Measurements from ENCODE around the gene C11orf68. TPM values are rescaled to one million over a fixed set of nuclear protein-coding genes. Genes with fewer than 3 reads are reported as not detected.

C11orf68 gene
- total RNA-seq, 4 donors from 2014 or later, result 17.7 to 27.1 (median 20.9) TPM

- H3K4me1 ChIP-seq, result peaks cover 15 to 32% of the 10 kb centered on the region in 2 donors
- no peaks in the 10 kb centered on the region for H3K36me3 ChIP-seq
- WGBS, 2 donors, result 92 to 93% methylated on average over 4 of the region's 4 CpGs
- intact Hi-C loops (cut with DNase I), result no loop called here
- H3K4me3 ChIP-seq (replicated peaks in 1 of 3), result no peak overlapping the region
- TF ChIP-seq, protein P1, sequence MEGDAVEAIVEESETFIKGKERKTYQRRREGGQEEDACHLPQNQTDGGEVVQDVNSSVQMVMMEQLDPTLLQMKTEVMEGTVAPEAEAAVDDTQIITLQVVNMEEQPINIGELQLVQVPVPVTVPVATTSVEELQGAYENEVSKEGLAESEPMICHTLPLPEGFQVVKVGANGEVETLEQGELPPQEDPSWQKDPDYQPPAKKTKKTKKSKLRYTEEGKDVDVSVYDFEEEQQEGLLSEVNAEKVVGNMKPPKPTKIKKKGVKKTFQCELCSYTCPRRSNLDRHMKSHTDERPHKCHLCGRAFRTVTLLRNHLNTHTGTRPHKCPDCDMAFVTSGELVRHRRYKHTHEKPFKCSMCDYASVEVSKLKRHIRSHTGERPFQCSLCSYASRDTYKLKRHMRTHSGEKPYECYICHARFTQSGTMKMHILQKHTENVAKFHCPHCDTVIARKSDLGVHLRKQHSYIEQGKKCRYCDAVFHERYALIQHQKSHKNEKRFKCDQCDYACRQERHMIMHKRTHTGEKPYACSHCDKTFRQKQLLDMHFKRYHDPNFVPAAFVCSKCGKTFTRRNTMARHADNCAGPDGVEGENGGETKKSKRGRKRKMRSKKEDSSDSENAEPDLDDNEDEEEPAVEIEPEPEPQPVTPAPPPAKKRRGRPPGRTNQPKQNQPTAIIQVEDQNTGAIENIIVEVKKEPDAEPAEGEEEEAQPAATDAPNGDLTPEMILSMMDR (IDR thresholded peaks at IDR 0.05), result no peak
- no peak for TF ChIP-seq POLR2A (IDR thresholded peaks at IDR 0.05)
- DNase-seq, result no peak
- H3K27me3 ChIP-seq, result peaks cover 9% of the 10 kb centered on the region
- no peak overlapping the region for H3K27ac ChIP-seq
- no peaks in the 10 kb centered on the region for H3K9me3 ChIP-seq
Observed at GRCh38 chr11:65897020-65897471, 21.8 kb downstream of the C11orf68 start.

- intact Hi-C loops (cut with DNase I), result no loop called here
- DNase-seq, result no peak
- no peaks in the 10 kb centered on the region for H3K9me3 ChIP-seq
- no peaks in the 10 kb centered on the region for H3K36me3 ChIP-seq
- peaks cover 21 to 39% of the 10 kb centered on the region in 2 donors for H3K4me1 ChIP-seq
- TF ChIP-seq, protein P1 (IDR thresholded peaks at IDR 0.05), result no peak
- TF ChIP-seq POLR2A (IDR thresholded peaks at IDR 0.05), result no peak
- no peak overlapping the region for H3K4me3 ChIP-seq (replicated peaks in 1 of 3)
- 91 to 93% methylated on average over 14 of the region's 14 CpGs for WGBS, 2 donors
- H3K27me3 ChIP-seq, result peaks cover 9% of the 10 kb centered on the region
- H3K27ac ChIP-seq, result no peak overlapping the region
Observed at GRCh38 chr11:65896034-65896999, 22.5 kb downstream of the C11orf68 start.

DNA sequence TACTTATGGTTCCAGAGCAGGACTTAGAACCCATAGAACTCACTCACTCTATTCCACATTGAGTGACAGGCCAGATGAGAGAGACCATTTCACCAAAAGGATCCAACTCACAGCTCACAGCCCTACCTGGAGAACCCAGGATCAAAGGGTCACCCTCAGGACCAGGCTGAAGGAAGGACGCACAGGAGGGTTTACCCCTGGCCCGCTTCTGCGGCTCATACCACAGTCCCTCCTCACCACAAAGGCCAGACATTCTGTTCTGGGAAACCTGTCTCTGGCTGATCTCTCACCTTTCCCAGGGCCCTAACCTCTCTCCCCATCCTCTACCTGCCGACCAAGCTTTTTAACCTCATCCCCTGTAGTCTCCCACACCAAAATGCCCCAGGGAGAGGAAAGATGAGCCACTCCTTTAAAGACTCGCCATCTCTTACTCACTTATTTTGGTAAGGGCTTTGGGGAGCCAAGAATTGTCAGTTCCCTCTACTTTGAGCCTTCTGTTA lies 23.3 kb downstream of the C11orf68 start:
- TF ChIP-seq, protein P1 (IDR thresholded peaks at IDR 0.05), result no peak
- TF ChIP-seq POLR2A (IDR thresholded peaks at IDR 0.05), result no peak

GRCh38 chr11:65894034-65894591 lies 24.7 kb downstream of the C11orf68 start:
- peaks cover under 1% of the 10 kb centered on the region for H3K27me3 ChIP-seq
- H3K4me1 ChIP-seq, result peaks cover 22 to 44% of the 10 kb centered on the region in 2 donors
- no peak for TF ChIP-seq POLR2A (IDR thresholded peaks at IDR 0.05)
- TF ChIP-seq, protein P1 (IDR thresholded peaks at IDR 0.05), result no peak
- no peak for DNase-seq
- H3K9me3 ChIP-seq, result no peaks in the 10 kb centered on the region
- H3K4me3 ChIP-seq (replicated peaks in 1 of 3), result no peak overlapping the region
- WGBS, 2 donors, result 75 to 81% methylated on average over 16 of the region's 16 CpGs
- intact Hi-C loops (cut with DNase I), result no loop called here
- no peaks in the 10 kb centered on the region for H3K36me3 ChIP-seq
- H3K27ac ChIP-seq, result peak overlapping the region; percentile 61 to 82 (median 62)

More for the DNA sequence above, 23.3 kb downstream of the C11orf68 start:
- H3K9me3 ChIP-seq, result no peaks in the 10 kb centered on the region
- H3K27me3 ChIP-seq, result peaks cover 9% of the 10 kb centered on the region
- 94% methylated on average over 5 of the region's 5 CpGs for WGBS, 2 donors
- intact Hi-C loops (cut with DNase I), result no loop called here
- H3K4me3 ChIP-seq (replicated peaks in 1 of 3), result no peak overlapping the region
- DNase-seq, result no peak
- no peak overlapping the region for H3K27ac ChIP-seq
- peaks cover 22 to 43% of the 10 kb centered on the region in 2 donors for H3K4me1 ChIP-seq
- no peaks in the 10 kb centered on the region for H3K36me3 ChIP-seq

Measured in thyroid gland (tissue), 4 donors.